ENCODE data around the gene ATP8B4.

ATP8B4 gene

DNA sequence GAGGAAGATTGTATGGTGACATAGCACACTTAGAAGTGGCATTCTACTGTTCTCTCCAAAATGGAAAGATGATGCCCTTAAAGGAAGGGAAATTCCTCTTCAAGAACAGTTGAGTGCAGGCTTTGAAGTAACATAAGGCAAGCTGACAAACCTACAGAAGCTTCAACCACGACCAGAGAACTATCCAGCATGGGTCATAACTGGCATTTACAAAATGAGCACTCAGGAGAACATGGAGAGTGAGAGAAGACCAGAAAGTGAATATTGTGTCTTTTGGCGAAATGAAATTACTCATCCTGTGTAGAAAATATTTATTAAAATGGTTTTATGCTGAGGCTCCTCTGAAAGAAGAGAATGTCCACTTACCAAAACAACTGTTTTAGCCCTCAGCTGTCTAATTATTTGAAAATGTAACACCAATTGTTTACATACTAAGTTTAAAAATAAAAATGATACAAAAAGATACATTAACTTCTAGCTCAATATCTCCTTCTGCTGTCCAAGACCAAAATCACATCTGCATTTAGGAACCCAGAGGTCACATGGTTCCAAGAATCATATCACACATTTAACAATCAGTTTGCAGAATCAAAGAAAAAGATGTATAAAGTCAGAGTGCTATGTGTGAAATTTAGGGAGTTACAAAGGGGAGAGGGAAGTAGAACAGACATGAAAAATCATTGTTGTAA is 216.9 kb downstream of the ATP8B4 start:
- in situ Hi-C loops (cut with MboI; ENCODE audit: low sequenced_read_pairs), result no loop called here

DNA sequence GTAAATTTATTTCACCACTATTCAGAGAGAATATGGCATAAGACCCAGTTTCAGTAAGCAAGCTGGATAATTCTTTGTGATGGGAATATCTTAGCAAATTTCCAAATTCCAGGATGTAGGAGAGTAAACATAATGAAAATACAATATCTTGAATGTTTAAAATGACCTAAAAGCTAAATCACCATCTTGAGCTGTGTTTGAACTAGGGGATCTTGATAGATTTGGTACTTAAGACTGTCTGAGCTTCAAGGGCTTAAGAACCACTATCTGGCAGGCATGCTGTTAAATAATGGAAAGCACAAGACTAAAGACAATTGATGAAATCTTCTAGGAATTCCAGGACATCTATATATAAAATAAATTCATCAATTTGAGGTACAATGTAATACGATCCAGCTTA is 217.7 kb downstream of the ATP8B4 start:
- in situ Hi-C loops (cut with MboI; ENCODE audit: low sequenced_read_pairs), result no loop called here

DNA sequence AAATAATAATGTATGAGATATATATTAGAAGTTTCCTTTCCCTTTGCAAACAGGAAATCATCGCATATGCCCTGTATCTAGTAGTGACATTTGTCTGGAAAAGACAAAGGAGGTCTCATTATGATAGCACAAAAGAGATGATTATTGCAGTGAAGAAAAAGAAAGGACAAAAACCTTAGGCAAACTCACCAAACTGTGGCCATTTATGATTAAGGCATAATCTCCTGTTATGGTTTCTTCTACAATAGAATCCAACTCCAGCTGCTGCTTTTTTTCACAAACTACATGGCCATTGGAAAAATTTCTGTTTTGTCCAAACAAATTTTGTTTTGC is 218.2 kb downstream of the ATP8B4 start:
- in situ Hi-C loops (cut with MboI; ENCODE audit: low sequenced_read_pairs), result no loop called here

DNA sequence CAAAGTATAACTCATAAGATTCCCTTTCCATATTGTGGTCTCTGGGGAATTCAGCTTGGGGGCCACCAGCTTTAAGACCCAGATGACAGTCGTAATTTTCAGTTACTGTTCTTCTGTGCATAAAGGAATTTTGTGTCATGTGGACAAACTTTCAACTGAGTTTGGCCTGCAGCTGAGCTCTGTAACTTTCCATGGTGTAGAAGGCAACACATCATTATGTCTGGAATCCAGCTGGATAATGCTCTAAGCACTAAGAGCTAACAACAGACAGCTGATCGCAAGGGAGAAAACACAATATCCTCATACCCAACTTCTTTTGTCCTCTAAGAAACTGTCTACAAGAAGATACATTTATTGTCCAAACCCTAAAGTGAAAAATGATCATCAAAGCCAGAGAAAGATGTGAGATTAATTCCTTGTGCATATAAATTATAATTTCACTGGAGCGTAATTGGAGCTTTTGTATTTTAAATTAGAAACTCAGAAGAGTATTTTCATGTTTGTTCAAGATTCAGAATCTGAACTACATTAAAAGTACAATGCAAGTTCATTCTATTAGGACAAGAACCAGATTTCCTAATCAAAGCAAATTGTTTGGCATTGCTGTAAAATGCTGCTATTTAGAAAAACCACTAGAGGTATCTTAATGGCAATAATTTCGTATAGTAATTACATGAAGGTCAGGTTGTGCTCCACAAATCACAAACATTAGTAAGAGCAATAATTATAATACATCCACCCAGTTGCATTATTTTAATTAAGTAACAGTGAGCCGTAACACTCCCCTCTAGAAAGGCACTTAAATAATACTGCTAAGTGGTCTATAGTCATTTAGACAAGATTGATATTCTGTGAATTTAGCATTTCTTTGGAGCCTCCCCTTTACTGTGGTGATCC is 218.8 kb downstream of the ATP8B4 start:
- in situ Hi-C loops (cut with MboI; ENCODE audit: low sequenced_read_pairs), result no loop called here

DNA sequence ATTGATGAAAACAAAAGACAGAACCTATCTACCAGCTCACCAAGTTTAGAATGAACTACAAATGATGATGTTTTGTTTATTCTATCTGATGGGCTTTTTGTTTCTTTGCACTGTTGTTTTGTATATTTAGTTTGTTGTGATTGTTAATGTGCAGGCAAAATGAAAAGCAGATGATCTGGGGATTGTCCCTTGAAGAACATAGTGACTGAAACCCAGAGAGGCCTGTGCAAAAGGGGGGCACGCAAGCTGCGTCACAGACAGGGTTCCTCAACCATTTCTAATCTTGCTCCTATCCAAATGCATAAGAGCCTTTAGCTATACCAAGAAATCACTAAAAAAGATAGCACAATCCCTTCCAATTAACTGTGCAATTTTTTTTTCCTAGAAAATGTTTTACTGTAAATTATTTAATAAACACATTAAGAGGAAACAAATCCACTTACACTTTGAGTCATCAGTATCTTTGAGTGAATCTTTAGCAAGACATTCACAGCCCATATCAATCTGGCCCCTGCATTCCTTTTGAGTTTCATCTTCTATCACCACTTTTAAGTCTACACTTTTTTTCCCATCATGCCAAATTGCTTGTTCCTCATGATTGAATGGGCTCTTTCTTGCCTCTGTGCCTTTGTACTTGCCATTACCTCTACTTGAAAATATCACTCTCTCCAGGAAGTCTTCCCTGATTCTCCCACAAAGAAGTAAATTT is 220.3 kb downstream of the ATP8B4 start:
- in situ Hi-C loops (cut with MboI; ENCODE audit: low sequenced_read_pairs), result no loop called here

DNA sequence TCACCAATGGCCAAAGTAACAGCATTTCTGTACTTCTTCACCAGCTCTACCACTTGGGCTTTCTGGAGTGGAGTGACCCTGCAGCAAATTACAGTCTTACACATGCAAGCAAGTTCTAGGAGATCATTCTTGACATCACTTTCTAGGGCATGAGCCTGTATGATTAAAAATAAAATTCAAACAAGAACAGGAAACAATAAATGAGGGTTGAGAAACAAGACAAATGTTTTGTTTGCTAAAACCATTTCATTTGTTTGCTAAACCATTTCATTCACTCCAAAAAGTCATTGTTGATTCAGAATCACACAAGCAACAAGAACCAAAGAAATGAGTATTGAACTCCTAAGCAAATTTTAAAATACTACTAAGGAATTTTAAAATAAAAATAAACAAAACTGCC is 220.9 kb downstream of the ATP8B4 start:
- in situ Hi-C loops (cut with MboI; ENCODE audit: low sequenced_read_pairs), result no loop called here

DNA sequence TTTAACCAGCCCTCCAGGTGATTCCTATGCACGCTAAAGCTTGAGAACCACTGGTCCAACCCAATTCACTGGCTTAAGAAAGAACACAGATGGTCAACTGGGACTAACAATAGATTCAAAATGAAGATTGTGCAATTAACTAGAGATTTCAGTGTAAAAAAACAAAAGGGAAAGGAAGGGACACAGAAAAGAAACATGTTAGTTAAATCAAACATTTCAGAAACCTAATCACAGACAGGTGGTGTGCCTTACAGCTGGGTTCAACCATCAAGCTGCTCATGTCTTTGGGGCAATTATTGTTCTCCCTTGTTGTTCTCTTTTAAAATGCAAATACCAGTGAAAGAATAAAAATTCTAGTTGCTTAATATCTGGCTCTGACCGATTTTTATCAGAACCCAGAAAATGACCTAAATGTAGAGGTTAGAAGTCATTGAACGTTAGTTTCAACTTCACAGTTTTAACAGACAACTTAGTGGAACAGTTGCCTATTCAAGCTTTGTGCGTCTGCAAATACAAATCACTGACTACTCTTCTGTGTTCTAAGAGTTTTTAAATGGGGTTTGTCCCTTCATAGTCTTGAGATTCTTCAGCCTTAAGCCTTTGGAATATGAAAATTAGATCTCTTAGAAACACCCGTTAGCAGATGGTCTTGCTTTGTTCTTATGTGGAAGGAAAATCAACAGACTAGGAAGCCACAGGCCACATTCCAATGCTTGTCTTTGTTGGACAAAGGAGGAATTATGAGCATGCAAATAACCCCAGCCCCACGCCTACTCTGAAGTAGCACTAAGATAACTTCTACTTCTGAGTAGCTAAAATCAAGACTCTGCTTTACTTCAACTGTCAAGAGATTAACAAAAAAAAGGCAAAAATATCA is 223.4 kb downstream of the ATP8B4 start:
- in situ Hi-C loops (cut with MboI; ENCODE audit: low sequenced_read_pairs), result no loop called here

DNA sequence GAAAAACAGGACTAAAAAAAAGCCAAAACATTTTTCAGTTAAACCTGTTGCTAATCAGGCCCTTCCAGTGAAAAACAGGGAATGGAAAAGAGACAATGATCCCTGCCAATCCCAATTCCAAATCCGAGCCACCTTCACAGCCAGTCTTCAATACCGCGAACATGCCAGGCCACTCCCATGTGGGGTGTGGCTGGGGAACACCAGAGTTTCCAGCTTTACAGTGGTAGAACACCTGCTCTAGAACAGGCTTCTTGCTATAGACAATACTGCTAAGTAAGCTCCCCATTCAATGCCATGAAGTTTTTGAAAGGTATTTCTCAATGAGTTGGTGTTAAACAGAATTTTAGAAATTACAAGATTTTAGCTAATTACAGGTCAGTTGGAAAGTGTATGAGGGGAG is 228.3 kb downstream of the ATP8B4 start:
- in situ Hi-C loops (cut with MboI; ENCODE audit: low sequenced_read_pairs), result no loop called here

DNA sequence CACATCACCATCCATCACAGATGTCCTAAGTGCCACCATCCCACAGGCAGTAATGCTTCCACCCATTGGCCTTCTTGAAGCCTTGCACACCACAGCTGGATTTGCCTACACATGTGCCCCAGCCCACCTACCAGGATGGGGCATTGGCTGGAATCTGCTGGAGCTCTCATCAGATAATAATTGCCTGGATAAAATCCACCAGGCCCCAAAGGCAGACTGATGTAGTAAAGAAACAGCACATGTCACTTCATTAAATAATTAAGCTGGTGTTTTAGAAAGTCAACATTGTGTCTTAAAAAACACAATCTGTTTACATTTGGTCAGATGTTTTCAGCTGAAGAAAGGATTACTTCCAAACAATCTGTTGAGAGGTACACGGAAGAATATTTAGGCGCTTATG is 229.5 kb downstream of the ATP8B4 start:
- in situ Hi-C loops (cut with MboI; ENCODE audit: low sequenced_read_pairs), result no loop called here

DNA sequence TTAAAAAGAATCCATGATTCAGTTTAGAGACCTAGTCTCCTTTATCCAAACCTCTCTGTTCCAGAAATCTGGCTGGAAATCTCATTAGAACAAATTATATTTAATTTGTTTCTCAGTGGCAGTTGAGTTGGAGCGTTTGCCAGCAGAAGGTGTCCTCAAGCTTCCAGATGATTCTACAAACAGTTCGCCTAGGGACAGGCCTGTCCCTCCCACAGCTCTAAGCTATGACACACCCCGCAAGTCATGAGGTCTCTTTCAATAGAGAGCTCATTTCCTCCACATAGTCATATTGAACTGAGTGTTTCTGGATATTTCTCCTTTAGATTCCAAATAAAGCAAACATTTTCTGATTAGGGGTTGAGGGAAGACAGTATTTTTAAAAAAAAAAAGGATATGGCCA is 230.3 kb downstream of the ATP8B4 start:
- in situ Hi-C loops (cut with MboI; ENCODE audit: low sequenced_read_pairs), result no loop called here

DNA sequence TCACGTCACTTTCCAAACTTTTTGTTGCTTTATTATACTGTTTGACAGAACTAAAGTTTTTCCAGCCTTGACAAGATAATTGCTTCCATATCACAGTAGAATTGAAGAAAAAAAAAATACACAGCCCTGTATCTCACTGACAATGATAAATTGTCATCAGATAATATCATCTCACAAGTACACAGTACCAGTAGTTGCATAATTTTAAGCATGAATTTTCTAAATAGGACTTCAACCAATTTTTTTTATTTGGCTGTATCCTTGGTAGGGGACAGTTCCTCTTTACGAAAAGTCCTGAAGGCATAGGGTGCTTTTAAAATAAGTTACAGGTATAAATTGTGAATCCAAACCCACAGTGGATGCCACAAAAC is 230.7 kb downstream of the ATP8B4 start:
- in situ Hi-C loops (cut with MboI; ENCODE audit: low sequenced_read_pairs), result no loop called here

DNA sequence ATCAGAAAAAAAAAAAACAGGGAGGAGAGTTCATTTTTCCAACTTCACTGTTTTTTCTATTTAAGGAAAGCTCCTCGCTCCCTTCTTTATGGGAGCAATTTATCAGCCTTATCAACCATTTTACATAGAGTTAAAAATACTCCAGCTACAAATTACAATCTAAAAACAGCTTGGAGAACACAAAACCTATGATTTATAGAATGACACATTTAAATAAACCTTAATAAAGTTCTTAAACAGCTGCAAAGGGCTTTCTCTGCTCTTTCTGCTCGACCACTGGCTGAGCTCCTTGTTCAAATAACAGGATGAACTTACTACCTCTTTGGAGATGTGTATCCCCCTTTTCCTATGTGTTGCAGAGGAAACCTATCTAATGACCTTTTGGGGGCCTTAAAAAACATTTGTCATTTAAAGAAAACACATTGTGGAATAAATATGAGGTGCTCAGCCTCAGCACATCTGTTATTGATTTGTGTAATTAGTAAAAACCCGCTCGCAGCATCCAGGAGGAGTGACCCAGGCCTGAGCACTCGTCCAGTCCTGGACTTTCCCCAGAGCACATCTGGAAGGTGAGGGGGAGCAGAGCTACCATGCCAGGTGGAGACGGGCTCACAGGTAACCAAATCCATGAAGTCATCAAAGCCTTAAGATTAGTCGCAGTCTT is 231.2 kb downstream of the ATP8B4 start:
- in situ Hi-C loops (cut with MboI; ENCODE audit: low sequenced_read_pairs), result no loop called here

DNA sequence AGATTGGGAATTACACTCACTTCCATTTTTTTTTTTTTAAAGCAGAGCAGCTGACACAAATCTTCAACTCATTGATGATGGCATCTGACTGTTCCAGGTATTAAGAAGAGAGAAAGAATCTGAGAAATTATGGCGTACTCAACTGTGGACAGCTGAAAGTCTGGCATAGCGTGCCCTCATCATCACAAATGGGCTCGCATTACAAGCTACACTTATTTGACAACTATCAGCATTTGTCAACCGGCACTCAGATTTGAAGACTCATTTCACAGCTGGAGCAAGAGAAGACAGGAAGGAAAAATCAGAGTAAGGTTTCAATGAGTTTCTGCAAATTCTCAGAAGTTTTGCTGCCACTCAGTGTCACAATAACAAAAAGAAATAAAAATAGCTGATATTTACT is 235.9 kb downstream of the ATP8B4 start:
- in situ Hi-C loops (cut with MboI; ENCODE audit: low sequenced_read_pairs), result no loop called here

DNA sequence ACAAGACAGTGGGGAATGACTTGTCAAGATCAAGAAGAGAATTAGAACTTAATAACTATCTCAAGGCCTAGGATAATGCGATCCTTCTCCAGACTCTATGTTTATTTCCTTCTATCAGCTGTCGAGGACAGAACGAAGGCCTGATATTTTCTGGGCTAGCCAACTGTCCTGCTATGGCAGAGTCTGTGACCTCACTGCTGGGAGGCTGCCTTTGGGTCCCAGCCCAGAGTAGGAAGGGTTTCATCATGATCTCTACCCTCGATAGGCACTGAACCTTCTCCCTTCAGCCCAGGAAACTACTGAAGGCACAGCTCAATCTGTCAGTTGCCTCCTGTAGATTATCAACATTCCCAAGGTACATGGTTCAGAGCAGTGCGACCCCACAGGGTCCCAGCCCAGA is 237.2 kb downstream of the ATP8B4 start:
- in situ Hi-C loops (cut with MboI; ENCODE audit: low sequenced_read_pairs), result no loop called here

DNA sequence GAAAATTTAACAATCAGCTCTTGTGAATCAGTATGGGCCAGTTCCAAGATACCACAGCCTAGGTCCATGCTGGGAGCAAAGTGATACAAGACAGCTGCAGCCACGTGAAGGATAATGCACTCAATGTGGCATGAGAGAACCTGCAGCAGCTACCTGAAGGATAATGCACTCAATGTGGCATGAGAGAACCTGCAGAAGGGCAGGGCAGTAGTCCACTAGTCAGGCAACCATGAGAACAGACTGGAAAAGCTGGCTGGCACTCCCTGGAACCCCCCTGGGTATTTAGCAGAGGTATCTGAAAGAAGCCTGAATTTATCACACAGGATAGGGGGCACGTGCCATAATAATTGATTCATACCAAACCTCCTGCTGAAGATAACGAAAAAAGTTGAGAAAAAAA is 237.6 kb downstream of the ATP8B4 start:
- in situ Hi-C loops (cut with MboI; ENCODE audit: low sequenced_read_pairs), result no loop called here

DNA sequence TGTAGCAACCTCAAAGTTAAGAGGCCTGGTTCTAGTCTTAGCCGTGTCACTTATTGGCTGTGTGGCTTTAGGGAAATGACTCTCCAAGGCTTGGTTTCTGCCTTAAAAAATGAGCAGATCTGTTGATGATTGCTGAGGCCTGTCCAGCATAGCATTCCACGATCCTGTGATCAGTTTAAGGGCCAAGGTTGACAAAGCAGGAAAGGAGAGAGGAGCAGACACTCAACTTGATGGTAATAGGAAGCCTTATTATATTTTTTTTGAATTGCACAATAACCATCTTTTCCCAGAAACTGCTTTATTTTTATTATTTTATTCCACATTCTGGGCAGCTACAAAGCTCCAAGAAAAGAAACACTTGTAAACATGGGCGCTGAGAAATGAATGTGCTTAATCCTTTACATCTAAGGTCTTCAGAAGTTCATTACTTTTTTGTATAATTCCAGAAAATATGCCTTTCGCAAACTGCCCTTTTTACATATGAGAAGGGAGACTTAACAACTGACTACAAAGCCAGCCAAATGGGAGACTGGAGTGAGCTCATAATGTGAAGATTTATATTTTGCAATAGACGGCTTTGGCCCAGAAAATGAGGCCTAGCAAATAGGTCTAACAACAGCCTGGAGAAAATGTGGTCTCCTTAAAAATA is 241.0 kb downstream of the ATP8B4 start:
- in situ Hi-C loops (cut with MboI; ENCODE audit: low sequenced_read_pairs), result no loop called here

DNA sequence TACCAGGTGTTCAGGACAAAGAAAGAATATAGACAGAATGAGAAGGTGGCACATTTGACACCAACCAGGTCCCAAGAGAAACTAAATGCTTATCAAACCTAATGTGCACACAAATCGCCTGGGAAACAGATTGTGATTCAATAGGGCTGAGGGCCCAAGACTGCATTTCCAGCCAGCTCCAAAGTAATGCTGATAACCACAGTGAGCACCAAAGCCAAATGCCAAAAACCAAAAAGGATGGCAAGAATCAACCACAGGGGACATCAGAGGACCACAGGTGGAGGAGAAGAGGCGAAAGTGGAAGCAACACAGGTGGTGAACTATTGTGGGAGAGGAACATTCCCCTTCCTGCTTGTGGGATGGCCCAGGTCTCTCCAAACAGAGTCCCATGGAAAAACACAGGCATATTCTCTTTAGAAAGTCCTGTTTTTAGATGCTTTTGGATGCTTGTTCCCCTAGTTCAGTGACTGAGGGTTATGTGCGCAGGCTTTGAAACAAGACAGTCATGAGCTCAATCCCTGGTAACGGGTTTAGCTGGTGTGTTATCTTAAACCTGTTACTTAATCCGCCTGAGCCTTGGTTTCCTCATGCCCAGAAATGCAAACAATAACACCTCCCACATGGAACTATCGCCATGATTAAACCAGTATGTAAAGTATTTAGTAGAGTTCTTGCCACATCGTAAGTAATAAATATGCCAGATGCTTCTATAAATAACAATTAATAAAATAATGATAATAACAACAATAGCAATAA is 241.7 kb downstream of the ATP8B4 start:
- in situ Hi-C loops (cut with MboI; ENCODE audit: low sequenced_read_pairs), result no loop called here

DNA sequence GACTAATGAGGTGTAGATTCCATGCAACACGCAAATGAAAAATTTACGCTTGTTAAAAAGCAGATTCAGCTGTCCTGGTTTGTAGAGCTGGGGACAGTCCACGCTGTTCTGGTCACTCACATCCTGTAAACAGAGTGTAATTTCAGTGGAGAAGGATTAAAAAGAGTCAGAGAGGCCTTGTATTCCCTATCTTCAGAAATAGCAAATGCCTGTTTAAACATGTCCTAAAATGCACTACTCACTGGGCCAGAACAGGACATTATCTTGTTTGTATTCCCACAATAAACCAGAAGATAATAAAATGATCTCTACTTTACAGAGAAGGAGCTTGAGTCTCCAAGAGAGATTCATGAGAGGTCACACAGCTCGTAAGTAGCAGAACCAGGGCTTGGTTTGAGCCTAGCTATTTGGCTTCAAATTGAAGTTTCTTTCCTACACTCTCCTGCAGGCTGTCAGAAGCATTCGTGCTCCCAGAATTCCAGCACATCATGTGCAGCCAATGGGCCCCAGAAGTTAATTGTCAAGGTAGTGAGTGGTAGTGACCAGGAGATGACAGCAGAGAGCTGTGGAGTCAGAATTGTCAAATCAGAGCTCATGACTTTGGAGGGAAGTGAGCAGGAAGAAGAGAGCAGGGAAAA is 242.5 kb downstream of the ATP8B4 start:
- in situ Hi-C loops (cut with MboI; ENCODE audit: low sequenced_read_pairs), result no loop called here

DNA sequence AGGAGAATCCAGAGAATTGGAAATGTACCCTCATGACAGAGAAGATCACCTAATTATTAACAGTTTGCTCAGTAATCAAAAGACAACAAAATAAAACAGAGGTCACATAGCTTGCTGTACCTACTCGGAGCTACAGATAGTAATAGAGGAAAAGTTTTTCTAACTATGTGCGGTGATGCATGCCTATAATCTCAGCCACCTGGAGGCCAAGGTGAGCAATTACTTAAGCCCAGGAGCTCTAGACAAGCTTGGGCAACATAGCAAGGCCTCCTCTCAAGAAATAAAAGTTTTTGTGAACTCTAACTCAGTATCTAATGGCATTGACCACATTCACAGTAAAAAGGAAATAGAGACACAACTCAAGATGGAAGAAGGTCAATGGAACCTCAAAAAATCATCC is 243.6 kb downstream of the ATP8B4 start:
- in situ Hi-C loops (cut with MboI; ENCODE audit: low sequenced_read_pairs), result no loop called here
